IPS-18a (cell line): ENCODE data around the gene ALDH5A1.

Experiments used
- H3K27ac ChIP-seq: one replicate; pipeline ENCODE4 v1.5.1; 2013; ENCODE audit warnings: low read length
- H3K27me3 ChIP-seq: one replicate; pipeline ENCODE4 v1.6.1; 2013; ENCODE audit warnings: mild to moderate bottlenecking, low read length; ENCODE audit not compliant: control insufficient read depth, insufficient read depth
- H3K36me3 ChIP-seq: one replicate; pipeline ENCODE4 v1.6.1; 2013; ENCODE audit warnings: low read depth, low read length; ENCODE audit not compliant: control insufficient read depth
- H3K4me1 ChIP-seq: one replicate; pipeline ENCODE4 v1.6.1; 2013; ENCODE audit warnings: low read depth, low read length; ENCODE audit not compliant: control insufficient read depth
- H3K4me3 ChIP-seq: one replicate; pipeline ENCODE4 v1.5.1; 2013; ENCODE audit warnings: low read length
- H3K9ac ChIP-seq: one replicate; pipeline ENCODE4 v1.6.1; 2013; ENCODE audit warnings: mild to moderate bottlenecking, low read length, moderate library complexity
- H3K9me3 ChIP-seq: one replicate; pipeline ENCODE4 v1.6.1; 2013; ENCODE audit warnings: low read depth, low read length; ENCODE audit not compliant: control insufficient read depth

Gene ALDH5A1

DNA sequence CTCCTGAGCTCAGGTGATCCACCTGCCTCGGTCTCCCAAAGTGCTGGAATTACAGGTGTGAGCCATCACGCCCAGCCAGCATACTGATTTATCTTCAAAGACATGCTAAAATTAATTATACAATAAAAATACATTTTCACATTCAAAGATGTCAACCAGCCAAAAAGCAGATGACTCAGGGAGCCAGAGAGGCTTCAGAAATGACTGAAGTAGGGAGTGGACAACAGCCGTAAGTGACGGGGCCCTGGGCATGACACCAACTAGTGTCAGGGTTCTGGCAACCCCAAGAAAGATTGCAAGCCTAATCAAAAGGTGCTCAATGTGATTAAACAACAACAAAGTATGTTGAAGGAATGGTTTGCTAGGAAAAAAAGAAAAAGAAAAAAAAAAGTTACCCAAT, 33.8 kb upstream of the ALDH5A1 start:
- no peak overlapping the region for H3K4me3 ChIP-seq
- no peak overlapping the region for H3K27ac ChIP-seq
- H3K36me3 ChIP-seq: no peaks in the 10 kb centered on the region
- no peaks in the 10 kb centered on the region for H3K27me3 ChIP-seq
- no peak overlapping the region for H3K9ac ChIP-seq
- no peaks in the 10 kb centered on the region for H3K4me1 ChIP-seq
- H3K9me3 ChIP-seq: no peaks in the 10 kb centered on the region

DNA sequence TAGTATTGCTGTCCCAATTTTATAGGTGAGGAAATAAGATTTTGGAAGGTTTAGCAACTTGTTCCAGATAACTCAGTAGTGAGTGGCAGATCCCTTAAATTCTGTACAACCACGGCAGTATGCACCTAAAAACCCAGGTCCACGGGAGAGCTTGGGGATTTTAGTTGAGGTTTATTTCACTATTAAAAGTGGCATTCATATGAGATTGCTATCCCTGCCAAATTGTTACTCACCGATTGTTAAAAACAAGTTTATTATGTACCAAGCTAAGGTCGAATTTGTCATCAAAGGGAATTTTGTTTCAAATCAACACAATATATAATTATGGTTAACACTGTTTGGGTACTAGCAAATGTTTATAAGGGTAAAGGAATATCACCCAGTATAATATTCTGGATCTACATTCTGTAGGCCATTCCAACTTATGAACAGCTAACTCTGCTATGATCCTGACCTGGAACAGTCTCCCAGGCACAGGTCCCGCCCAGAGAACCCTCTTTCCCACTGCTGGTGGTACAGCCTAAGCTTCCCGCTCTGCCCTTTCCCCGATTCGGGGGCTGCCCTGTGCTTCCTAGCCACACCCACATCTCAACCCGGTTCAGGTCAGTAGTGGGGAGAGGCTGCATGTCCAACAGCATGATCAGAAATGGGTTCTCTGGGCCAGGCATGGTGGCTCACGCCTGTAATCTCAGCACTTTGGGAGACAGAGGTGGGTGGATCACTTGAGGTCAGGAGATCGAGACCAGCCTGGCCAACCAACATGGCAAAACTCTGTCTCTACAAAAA, 30.3 kb upstream of the ALDH5A1 start:
- Histone ChIP-seq H3K9me3 (no peaks in the 10 kb centered on the region), H3K36me3 (no peaks in the 10 kb centered on the region), H3K4me3 (no peak overlapping the region), H3K27ac (no peak overlapping the region), H3K27me3 (no peaks in the 10 kb centered on the region), H3K9ac (no peak overlapping the region), H3K4me1 (no peaks in the 10 kb centered on the region)

DNA sequence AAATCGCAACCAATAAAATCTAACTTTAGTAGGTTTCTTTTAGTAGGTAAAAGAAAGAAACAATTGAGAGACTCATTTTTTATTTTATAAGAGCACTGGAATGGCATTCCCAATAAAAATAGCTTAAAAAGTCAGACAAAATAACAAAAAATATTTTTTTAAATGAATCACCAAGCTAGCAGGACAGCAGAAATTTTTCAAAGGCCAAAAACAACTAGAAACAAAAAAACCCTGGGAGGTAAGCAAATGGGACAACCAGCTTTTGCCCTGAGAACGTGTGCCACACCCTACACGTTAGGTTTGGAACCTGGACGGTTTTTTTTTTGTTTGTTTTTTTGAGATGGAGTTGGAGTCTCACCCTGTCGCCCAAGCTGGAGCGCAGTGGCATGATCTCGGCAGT, 25.0 kb upstream of the ALDH5A1 start:
- Histone ChIP-seq H3K27ac (no peak overlapping the region), H3K9me3 (no peaks in the 10 kb centered on the region), H3K36me3 (no peaks in the 10 kb centered on the region), H3K27me3 (no peaks in the 10 kb centered on the region), H3K9ac (no peak overlapping the region), H3K4me3 (no peak overlapping the region), H3K4me1 (no peaks in the 10 kb centered on the region)

DNA sequence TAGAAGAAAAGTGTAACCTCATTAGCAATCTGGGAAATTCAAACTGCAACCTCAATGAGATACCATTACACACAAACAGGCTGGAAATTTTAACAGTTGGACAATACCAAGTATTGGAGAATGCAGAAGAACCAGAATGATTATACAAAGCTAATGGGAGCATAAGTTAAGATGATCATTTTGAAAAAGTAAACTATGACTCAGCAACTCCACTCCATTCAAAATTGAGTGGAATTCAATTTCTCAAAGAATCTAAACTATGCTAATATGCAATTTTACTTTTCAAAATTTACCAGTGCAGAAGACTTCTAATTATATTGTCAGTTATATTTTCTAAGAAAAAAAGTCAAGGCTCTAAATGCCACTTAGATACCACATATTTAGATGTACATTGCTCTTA, 22.6 kb upstream of the ALDH5A1 start:
- Histone ChIP-seq H3K9ac (no peak overlapping the region), H3K36me3 (no peaks in the 10 kb centered on the region), H3K27me3 (no peaks in the 10 kb centered on the region), H3K9me3 (no peaks in the 10 kb centered on the region), H3K27ac (no peak overlapping the region), H3K4me3 (no peak overlapping the region), H3K4me1 (no peaks in the 10 kb centered on the region)

DNA sequence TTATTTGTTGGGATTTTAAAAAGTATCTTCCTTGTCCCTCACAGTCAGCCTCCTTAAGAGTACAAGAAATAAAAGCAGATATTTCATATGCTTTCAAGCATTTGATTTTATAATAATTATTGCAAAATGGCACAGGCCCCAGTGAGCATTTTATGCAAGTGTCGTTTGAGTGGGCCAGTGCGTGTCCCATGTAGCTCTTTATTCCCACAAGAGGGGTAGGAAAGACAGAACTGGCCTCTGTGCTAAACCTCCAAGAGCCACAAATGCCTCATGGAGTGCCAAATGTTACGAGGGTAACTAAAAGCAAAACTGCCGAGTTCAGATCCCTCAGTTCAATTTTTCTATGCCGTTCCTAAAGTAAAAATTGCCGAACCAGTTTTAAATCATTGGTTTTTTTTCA, 18.1 kb upstream of the ALDH5A1 start:
- Histone ChIP-seq H3K4me3 (no peak overlapping the region), H3K9ac (no peak overlapping the region), H3K4me1 (no peaks in the 10 kb centered on the region), H3K27ac (no peak overlapping the region), H3K36me3 (no peaks in the 10 kb centered on the region), H3K27me3 (no peaks in the 10 kb centered on the region), H3K9me3 (no peaks in the 10 kb centered on the region)

DNA sequence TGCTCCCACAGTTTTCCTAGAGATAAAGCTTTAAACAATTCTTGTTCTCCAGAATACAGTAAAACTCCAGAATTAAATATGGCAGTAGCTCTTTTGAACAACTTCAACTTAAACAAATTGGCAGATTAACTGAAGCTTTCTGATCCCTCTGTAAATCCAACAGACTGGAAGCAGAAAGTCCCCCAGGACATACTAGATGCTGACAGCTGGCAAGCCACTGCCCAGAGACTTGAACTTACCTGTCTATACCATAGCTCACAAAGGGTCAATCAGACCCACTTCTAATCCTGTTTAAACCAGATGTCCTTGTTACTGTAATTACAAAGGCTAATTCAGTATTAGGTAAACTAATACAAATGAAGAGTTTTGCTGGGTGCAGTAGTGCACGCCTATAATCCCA, 17.7 kb upstream of the ALDH5A1 start:
- H3K4me1 ChIP-seq: no peaks in the 10 kb centered on the region
- no peak overlapping the region for H3K27ac ChIP-seq
- H3K4me3 ChIP-seq: no peak overlapping the region
- H3K27me3 ChIP-seq: no peaks in the 10 kb centered on the region
- H3K9ac ChIP-seq: no peak overlapping the region
- H3K36me3 ChIP-seq: no peaks in the 10 kb centered on the region
- H3K9me3 ChIP-seq: no peaks in the 10 kb centered on the region

DNA sequence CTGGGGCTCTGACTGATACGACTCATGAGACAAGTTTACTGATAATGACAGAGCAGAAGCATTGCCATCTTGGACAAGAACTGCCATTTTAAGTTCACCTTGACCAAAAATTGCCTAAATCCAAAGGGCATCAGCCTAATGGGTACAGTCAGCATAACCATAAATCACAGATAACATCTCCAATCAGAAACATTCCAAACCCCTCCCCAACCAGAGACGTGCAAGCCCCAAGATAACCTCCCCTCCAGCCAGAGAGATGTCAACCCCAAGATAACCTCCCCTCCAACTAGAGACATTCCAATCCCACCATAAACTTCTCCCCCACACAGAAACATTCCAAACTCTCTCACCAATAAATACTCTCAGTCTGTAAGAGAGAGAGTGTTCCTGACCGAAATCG, 15.9 kb upstream of the ALDH5A1 start:
- no peaks in the 10 kb centered on the region for H3K4me1 ChIP-seq
- H3K4me3 ChIP-seq: no peak overlapping the region
- H3K9ac ChIP-seq: no peak overlapping the region
- H3K36me3 ChIP-seq: no peaks in the 10 kb centered on the region
- H3K27me3 ChIP-seq: no peaks in the 10 kb centered on the region
- no peak overlapping the region for H3K27ac ChIP-seq
- no peaks in the 10 kb centered on the region for H3K9me3 ChIP-seq

DNA sequence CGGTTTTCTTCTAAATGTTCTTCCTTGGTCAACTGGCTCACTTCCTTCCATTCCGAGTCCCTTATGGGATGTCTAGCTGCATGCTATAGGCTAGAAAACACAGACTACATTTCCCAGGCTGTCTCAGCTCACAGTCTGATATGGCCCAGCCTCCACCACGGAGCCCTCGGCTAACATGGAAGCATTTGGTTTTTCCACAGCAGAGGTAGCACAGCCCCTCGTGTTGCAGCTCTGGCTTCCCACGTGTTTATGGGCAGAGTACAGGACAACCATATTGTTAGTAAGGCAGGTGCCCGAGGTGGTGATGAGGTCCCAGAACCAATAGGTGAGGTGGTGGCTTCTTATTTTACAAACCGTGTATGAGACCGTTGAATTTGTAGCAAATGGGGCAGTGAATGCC, 14.1 kb upstream of the ALDH5A1 start:
- Histone ChIP-seq H3K27me3 (no peaks in the 10 kb centered on the region), H3K9ac (no peak overlapping the region), H3K36me3 (no peaks in the 10 kb centered on the region), H3K4me1 (no peaks in the 10 kb centered on the region), H3K9me3 (no peaks in the 10 kb centered on the region), H3K4me3 (no peak overlapping the region), H3K27ac (no peak overlapping the region)

DNA sequence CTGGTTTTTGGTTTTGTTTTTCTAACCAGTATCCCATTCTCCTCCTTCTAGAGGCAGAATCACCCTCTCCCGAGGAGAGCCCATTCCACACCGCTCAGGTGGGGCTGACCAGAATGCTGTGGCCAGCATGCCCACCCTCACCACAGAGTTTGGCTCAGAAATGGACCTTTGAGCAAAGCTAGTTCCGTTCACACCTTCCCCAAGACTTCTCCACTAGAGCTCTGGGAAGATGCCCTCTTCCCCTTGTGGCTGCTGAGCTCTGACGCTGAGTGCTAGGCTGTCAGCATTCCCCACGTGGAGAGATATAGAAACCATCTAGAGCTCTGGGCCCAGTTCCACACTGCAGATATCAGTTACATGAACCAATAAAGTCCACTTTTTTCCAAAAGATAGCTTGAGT, 13.3 kb upstream of the ALDH5A1 start:
- H3K4me3 ChIP-seq: no peak overlapping the region
- H3K9me3 ChIP-seq: no peaks in the 10 kb centered on the region

DNA sequence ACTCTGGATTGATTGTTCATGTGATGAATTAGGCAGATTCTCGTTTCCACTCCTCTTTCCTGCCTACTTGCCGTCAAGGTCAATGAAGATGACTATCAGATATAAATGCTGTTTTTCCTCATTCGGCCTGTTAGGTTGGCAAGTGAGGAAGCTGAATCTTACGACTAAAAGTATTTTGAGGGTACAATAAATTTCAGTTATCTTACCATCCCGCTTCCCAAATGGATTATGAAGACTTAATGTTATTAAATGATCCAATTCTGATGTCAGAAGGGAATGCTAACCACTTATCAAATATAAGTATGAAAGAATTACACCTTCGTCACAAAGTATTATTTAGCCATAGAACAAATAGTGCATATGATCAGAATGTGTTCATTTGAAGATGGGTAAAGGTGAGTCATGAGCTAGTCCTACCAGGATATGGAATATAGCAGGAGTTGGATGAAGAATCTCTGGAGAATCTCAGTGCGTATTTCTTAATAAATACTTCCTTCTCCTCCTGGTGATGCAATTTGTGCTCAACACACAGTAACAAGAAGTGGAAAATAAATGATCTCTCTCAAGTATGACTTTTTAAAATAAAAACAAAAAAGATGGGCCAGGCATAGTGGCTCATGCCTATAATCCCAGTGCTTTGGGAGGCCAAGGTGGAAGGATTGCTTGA, 10.0 kb upstream of the ALDH5A1 start:
- Histone ChIP-seq H3K4me3 (no peak overlapping the region), H3K9me3 (no peaks in the 10 kb centered on the region), H3K27me3 (no peaks in the 10 kb centered on the region), H3K36me3 (no peaks in the 10 kb centered on the region), H3K27ac (no peak overlapping the region), H3K9ac (no peak overlapping the region), H3K4me1 (no peaks in the 10 kb centered on the region)

More for the DNA sequence above, 13.3 kb upstream of the ALDH5A1 start:
- Histone ChIP-seq H3K9ac (no peak overlapping the region), H3K4me1 (no peaks in the 10 kb centered on the region), H3K27ac (no peak overlapping the region), H3K36me3 (no peaks in the 10 kb centered on the region), H3K27me3 (no peaks in the 10 kb centered on the region)

DNA sequence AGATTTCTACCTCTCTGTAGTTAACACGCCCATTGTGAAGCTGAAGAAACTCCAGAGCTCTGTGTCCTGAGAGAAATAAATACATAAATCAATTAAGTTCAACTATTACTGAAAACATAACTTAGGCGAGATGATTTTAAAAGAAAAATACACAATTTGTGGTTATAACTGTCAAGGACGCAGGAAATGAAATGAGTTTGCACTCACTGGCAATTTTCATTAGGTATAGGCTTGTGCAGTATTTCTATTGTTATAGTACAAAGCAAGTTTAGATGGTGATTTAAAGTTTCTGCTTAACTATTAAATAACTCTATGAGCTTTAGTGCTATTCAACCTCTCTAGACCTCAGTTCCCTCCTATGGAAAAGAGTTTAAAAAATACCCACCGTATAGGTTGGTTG, 8.7 kb upstream of the ALDH5A1 start:
- H3K4me1 ChIP-seq: no peaks in the 10 kb centered on the region
- H3K9ac ChIP-seq: no peak overlapping the region
- H3K27ac ChIP-seq: no peak overlapping the region
- no peaks in the 10 kb centered on the region for H3K36me3 ChIP-seq
- H3K9me3 ChIP-seq: no peaks in the 10 kb centered on the region
- H3K4me3 ChIP-seq: no peak overlapping the region
- no peaks in the 10 kb centered on the region for H3K27me3 ChIP-seq

DNA sequence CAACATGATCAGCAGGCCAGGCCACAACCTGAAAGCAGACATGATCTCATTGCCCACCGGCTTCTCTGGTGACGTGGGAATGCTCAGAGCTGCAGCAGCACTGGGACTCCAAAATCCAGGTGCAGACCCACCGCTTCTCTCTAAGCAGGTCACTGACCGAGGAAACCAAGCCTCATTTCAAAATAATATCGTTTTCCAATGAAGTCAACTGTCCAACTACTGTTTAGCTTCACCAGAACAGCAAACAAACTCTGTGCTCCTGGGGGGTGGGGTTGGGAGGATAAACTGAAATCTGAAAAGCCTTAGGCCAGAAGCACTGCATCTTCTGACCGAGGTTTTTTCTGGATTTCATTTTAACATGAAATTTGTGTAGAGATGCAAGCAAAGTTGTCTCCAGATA, 5.3 kb upstream of the ALDH5A1 start, which contains the start of gene GPLD1:
TSS of gene GPLD1 (minus strand) at position 109 of the 400 bp plus-strand sequence. CDS start at position 42, 67 bp downstream.
- Histone ChIP-seq H3K4me1 (no peaks in the 10 kb centered on the region), H3K36me3 (no peaks in the 10 kb centered on the region), H3K4me3 (no peak within 1 kb of the TSS), H3K9me3 (no peaks in the 10 kb centered on the region), H3K9ac (no peak within 1 kb of the TSS), H3K27me3 (peaks cover 14% of the 10 kb centered on the region), H3K27ac (no peak within 1 kb of the TSS)
